NCI-H748 treated with DMSO at 0.1 percent for 48 hours (cell line): Measurements from ENCODE around the gene DAP.
"Not testable (repeated sequence)": the region's sequence is repeated elsewhere in the genome, so short reads cannot be mapped to it uniquely, and the experiment has no call there.

Experiments used
- DNase-seq: peaks from one replicate; lab custom pipeline; 2025; lab: John Stamatoyannopoulos, UW

DAP gene

DNA sequence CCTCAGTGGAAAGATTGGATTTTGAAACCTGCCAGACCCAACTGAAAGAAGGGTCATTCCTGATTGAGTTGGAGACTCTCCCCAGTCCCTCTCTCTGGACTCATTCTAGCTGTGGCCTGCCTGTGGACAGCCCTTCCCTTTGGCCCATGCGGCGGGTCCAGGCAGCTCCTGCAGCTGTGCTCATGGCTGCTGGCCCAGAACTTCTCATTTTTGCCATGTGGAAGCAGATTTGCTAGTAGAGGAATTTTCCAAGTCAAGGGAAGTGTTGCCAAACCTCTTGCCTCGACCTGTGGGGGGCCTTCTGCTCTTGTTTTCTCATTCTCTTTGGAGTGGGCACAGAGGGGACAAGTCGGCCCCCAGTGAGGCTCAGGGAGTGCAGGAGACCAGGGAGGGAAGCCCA lies 108.0 kb downstream of the DAP start:
- no peak for DNase-seq

DNA sequence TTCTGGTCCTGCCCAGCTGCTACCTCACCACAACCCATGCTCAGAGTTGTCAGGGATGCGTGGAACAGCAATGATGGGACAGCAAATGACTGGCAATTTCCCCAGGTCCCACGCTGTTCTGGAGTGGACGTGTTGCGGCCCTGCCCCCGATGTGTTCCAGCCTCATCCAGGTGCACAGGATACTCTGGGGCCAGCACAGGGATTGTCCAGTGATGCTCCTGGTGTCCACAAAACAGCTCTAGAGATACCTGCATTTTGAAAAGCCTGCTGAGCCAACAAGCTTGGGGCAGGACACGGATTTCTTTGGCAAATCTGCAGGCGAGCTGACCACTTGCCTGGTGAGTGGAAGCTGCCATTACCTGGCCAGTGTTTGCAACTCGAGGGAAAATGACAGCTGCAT lies 108.4 kb downstream of the DAP start:
- DNase-seq: no peak

DNA sequence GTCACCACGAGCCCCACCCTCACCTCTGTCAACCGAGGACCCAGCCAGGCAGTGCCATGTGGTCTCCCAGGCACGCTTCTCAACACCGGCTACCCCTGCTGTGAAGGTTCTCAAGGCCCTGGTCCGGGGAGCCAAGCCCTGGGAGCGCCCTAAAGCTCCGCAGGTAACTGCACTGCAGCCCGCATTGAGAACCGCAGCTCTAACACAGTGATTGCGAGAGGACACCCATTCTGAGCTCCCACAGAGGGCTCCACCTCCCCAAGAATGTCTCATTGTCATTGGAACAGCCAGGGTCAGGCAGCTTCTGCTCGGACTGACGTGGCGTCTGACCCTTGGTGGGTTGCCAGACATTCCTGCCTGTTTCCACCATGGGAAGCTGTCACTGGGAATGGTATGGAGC lies 108.9 kb downstream of the DAP start:
- DNase-seq: no peak

DNA sequence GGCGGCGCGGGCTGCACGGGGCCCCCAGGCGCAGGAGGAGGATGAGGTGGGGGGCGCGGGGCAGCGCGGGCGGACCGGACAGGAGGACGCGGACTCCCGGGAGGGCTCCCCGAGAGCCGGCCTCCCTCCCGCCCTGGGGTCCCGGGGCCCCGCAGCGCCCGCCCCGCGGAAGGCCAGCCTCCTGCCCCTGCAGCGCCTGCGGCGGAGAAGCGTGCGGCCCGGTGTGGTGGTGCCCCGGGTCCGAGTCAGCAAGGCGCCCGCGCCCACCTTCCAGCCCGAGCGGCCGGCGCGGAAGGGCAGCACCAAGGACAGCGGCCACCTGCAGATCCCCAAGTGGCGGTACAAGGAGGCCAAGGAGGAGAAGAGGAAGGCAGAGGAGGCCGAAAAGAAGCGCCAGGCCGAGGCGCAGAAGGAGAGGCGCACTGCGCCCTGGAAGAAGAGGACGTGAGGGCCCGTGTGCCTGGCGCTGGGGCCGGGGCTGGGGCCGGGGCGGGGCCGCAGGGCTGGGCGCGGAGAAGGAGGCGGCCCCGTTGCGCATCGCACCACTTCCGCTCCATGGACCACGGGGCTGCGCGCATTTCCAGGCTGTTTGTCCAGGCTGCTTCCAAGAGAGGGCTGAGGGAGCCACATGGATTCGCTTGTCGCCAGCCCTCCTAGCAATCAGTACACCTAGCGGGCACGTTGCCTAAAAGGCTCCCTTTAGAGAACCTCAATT lies 111.2 kb downstream of the DAP start:
- no peak for DNase-seq

DNA sequence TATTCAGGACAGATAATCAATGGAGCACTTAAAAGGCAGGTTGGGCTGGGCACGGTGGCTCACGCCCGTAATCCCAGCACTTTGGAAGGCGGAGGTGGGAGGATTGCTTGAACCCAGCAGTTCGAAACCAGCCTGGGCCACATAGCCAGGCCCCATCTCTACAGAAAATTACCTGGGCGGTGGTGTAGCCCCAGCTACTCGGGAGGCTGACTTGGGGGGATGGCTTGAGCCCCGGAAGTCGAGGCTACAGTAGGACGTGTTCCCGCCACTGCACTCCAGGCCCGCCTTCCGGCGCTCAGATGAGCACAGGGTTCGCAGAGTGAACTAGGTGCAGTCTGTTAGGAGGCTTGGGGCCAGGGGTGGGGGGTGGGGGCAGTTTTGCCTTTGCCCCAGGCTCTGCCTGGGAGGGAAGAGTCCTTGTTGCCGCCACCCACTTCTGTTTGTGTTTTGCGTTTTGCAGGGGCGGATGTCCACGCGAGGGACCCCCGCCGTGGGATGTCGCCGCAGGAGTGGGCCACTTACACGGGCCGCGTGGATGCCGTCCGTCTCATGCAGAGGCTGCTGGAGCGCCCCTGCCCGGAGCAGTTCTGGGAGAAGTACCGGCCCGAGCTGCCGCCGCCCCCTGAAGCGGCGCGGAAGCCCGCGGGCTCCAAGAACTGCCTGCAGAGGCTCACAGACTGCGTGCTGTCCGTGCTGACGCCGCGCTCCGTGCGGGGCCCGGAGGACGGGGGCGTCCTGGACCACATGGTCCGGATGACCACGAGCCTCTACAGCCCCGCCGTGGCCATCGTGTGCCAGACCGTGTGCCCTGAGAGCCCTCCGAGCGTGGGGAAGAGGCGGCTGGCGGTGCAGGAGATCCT lies 112.0 kb downstream of the DAP start:
- DNase-seq: no peak

DNA sequence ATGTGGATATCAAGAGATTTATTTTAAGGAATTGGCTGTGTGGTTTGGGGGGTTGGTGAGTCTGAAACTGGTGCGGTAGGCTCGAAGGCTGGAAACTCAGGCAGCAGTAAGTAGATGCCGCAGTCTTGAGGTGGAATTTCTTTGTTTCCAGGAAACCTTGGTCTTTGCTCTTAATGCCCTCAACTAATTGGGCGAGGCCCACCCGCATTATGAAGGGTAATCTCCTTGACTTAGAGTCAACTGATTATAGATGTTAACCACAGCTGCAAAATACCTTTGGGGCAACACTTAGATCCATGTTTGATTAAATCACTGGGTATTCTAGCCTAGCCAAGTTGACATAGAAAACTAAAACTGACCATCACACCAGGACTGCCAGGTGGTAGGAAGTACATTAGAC lies 113.4 kb downstream of the DAP start:
- DNase-seq: no peak

DNA sequence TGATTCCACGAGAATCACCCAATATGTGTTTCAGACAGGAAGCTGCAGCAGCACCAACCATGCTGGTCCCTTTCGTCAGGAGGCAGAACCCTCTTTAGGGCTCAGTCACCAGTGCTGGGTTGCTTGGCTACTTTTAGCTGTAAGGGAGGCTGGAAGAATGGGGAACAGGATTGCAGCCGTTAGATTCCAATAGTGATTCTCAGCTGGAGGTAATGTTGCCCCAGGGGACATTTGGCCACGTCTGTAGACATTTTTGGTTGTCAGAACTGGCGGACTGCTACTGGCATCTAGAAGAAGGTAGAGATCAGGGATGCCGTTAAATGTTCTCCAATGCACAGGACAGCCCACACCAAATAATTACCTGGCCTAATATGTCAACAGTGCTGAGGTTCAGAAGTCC lies 115.4 kb downstream of the DAP start:
- no peak for DNase-seq

DNA sequence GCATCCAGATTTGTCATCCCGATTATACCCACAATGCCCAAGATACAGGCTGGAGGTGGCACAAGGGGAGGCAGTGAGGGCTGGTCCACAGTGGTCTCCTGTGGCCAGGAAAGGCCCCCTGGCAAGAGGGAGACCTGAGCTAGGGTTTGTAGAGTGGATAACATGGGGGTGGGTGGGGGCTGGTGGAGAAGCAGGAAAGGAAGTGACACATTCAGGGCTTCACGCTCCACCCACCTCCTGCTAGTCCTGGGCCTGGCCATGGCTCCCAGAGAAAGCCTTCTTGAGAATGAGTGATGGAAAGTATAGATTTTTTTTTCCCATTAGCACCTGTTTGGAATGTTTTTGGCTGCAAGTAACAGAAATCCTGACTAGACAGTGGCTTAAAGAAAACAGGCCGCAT lies 115.9 kb downstream of the DAP start:
- DNase-seq: no peak

DNA sequence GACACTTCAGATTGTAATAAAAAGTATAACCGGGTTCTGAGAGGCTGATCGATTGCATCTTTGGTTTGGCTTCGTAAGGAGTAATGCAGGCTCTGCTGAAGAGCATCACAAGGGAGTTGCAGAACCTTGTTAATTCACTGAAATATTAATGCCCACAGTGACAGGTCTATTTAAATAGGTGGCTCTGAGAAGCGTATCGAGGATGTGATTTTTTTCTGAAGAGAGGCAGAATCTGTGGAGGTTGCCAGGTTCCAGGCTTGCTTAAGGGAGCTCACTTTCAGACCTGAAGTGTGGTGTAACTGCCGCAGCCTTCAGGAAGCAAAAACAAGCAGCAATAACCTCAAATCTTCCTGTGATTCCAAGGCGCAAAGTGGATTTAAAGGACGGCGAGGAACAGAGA lies 116.8 kb downstream of the DAP start:
- DNase-seq: no peak

DNA sequence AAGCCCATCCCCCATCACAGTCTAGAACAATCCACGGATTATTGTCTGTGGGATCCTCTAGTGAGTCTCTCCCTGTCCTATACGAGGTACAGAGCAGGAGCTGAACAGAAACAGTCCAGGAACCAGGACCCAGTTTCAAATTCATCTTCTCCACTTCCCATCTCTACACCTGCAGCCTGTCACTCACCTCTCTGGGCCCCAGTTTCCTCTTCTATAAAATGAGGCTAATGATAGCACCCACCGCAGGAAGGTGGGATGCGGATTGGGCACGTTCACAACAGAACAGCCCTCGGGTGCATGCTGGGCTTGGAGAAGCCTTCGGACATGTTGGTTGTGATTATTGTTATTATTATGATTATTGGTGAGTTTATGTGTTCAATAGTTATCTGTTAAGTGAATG lies 118.7 kb downstream of the DAP start:
- DNase-seq: no peak

DNA sequence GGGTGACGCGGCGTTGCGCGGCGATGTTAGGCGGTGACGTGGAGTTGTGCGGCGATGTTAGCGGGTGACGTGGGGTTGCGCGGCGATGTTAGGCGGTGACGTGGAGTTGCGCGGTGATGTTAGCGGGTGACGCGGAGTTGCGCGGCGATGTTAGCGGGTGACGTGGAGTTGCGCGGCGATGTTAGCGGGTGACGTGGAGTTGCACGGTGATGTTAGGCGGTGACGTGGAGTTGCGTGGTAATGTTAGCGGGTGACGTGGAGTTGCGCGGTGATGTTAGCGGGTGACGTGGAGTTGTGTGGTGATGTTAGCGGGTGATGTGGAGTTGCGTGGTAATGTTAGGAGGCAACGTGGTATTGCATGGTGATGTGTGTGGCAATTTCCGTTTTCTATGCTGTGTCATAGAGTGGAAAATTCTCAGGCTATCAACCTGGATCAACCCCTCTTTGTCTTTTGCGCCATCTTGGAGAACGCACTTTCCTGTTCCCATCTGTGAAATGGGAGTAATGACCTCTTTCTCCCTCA lies 121.1 kb downstream of the DAP start:
- DNase-seq: no peak

DNA sequence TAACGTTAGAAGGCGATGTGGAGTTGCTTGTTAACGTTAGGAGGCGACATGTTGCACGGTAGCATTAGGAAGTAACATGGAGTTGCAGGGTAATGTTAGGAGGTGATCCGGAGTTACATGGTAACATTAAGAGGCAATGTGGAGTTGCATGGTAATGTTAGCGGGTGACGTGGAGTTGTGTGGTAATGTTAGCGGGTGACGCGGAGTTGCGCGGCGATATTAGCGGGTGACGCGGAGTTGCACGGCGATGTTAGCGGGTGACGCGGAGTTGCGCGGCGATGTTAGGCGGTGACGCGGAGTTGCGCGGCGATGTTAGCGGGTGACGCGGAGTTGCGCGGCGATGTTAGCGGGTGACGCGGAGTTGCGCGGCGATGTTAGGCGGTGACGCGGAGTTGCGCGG lies 122.3 kb downstream of the DAP start:
- DNase-seq: not testable (repeated sequence)

DNA sequence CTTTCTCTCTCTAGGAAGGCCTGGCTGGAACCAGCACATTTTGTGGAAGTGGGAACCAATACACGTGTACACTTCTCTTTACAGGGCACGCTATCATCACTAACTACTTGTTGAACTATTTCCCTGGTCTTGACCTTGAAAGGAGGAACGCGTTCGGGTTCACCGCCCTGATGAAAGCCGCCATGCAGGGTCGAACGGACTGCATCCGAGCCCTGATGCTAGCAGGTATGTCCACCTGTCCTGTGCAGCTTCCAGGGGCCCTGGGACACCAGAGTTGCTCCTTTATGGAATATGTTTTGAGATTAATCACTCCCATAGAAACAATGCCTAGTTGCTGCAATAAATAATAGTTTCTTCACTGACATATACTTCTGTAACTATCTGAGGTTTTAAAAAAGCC lies 123.1 kb downstream of the DAP start:
- DNase-seq: no peak

DNA sequence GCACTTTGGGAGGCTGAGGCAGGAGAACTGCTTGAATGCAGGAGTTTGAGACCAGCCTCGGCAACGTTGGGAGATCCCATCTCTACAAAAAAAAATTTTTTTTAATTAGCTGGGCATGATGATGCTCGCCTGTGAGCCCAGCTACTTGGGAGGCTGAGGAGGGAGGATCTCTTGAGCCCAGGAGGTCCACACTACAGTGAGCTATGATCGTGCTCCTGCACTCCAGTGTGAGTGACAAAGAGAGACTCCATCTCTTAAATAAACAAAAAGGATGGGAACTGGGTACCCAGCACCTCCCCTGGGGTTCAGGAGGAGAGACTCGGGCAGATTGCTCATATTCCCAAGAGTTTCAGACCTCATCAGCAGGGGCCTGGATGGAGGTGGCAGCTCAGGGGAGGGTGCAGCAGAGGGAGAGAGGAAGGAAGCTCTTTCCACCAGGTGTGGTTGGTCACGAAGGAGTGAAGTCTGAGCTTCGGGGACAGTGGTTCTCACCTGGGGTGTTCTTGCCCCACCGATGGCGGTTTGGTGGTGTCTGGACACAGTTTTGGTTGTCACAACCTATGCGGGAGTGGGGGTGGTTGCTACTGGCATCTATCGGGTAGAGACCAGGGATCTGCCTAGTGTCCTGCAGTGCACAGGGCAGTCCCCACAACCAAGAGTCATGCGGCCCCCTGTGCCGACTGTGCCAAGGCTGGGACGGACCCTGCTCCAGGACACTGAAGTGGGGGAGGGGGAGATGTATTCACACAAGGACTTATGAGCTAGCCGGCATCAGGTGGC lies 124.5 kb downstream of the DAP start:
- no peak for DNase-seq

DNA sequence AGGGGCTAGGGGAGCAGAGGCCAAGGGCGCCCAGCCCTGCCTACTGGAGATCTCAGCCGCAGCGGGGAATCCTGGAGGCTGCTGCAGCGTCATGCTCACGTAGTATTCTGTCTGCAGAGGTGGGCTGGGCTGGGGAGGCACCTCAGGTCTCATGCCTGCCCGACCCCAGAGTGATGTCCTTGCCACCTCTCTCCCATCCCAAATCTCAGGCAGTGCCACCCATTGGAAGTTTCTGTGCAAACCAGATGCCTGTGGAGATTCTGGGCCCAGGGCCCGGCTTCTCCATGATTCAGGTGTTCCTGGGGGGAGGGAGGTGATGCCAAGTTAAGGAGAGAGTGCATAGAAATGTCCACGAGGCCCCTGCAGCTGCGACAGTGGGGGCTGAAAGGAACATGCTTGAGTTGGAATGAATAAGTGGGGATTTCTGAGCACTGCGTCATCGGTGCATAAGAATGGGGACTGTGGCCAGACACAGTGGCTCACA lies 125.1 kb downstream of the DAP start:
- no peak for DNase-seq

DNA sequence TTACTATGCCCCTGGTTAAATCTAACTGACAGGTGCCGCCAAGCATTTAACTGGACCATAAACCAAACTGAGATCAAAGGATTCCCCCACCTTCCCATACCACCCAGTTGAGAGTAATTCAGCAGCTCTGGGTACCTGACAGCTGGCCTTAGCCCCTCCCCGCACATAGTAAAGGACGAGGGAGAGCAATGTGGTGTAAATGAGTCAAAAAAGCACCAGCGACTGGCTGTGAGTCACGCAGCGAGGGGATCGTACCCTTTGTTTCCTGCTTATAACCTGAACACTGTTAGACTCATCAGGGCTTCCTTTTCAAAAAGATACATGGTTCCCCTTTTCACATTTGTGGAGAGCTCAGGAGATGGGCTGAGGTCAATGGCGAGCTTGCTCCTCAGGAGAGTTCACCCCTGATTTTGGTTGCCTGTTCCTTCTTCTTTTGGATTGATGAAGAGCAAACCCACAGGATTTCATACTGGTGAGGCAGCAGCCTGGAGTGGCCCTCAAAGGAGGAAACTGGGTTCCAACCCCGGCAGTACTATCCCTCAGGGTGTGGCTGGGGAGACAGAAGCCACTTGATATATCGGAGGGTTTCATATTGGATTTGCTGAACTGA lies 125.7 kb downstream of the DAP start:
- DNase-seq: no peak

DNA sequence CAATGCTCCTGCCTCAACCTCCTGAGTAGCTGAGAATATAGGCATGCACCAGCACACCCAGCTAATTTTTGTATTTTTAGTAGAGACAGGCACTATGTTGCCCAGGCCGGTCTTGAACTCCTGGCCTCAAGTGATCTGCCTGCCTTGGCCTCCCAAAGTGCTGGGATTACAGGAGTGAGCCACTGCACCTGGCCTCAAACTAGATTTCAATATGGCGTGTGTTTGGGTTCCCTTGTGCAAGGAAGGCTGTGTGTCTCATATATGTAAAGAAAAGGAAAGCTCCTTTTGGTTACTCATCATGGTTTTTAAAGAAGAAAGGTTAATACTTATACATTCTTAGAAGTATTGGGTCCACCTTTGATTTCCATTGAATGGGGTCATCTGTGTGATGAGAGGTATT lies 126.5 kb downstream of the DAP start:
- DNase-seq: no peak

DNA sequence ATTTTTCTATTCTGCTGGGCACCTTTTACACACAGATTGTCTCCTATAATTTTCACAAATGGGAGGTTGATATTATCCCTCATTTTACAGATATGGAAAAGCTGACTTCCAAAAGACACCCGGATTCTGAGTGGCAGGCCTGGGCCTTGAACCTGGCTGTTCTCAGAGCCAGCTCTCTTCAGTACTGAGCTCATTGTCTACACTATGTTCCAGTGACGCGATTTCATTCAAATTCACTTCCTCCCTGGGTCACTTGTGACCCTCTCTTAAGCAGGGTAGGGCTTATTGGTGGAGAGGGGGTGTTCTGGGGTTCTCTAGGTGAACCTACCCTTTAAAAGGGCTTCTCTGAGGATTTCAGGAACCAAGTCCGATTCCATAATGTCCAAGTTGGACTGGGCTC lies 127.0 kb downstream of the DAP start:
- no peak for DNase-seq

DNA sequence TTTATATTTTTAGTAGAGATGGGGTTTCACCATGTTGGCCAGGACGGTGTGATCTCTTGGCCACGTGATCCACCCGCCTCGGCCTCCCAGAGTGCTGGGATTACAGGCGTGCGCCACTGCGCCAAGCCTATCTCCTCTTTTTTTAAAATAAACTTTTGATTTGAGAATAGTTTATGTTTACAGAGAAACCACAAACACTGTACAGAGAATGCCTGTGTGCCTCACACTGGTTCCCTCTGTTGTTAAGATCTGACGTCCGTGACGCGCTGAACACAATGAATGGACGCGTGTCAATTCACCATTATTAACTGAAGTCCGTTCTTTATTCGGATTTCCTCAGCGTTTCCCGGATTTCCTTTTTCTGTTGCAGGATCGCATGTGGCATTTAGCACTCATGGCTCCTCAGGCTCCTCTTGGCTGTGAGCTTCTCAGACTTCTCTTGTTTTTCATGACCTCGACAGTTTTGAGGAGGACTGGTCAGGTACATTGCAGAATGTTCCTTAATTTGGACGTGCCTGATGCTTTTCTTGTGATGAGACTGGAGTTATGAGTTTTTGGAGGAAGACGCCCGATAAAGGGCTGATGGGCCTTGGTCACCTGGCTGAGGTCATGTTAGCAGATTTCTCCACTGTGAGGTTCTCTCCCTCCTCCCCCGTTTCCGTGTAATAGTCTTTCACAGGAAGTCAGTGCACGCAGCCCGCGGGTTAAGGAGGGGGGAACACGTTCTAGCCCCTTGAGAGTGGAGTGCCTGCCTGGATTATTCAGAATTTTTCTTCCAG lies 127.6 kb downstream of the DAP start:
- DNase-seq: no peak

DNA sequence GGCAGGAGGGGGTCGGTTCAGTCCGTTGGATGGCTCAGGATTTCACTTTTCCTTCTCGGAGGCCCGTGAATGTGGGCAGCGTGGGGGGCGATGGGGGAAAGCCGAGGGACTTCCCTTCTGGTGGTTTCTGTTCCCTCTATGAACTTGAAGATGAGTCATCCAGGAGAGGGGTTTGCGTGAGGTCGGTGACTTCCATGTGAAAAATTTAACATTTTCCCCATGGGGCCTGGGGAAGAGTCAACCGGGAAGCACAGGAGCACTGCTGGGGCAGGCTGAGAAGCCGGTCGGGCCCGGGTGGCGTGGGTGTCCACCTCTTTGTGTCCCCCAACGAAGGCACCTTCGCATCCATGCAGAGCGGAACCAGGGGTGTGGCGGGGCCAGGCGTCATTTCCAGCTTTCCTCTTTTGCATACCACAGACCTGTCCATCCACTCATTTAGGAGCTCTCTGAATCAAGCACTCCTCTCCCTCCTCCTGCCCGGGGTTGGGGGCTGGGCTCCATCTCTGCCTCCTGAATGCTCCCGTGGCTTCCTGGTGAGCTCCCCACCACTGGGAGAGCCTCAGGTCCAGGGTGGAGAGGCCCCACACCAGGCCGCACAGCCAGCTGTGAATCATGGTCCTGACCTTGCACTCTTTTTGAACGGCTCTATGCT lies 128.8 kb downstream of the DAP start:
- DNase-seq: no peak
